ENCODE measurements around the gene OR5P2. TPM values are rescaled to one million over a fixed set of nuclear protein-coding genes. Genes with fewer than 3 reads are reported as not detected.

The OR5P2 gene
- total RNA-seq, 2 donors from 2014 or later, result not detected

Other genes with a start within 250 kb of the OR5P2 start
- 10 to 100 TPM in 1 of 2 donors, under 1 TPM in 1; 0.77 to 26.9 TPM for gene CYB5R2, start 123.4 kb downstream of the OR5P2 start, total RNA-seq
- not detected for gene OVCH2, start 90.5 kb downstream of the OR5P2 start, total RNA-seq
- gene OR5P3, start 33.9 kb upstream of the OR5P2 start, total RNA-seq, result not detected
- gene OR10A6, start 134.3 kb upstream of the OR5P2 start, total RNA-seq, result not detected
- not detected for gene OR10A3, start 144.8 kb upstream of the OR5P2 start, total RNA-seq
- gene NLRP10, start 168.5 kb upstream of the OR5P2 start, total RNA-seq, result not detected
- gene EIF3F, start 190.4 kb upstream of the OR5P2 start, total RNA-seq, result 100 to 1,000 TPM; 329 to 492 TPM